ENCODE data around the gene CKAP4. TPM values are rescaled to one million over a fixed set of nuclear protein-coding genes. Genes with fewer than 3 reads are reported as not detected.

The CKAP4 gene
- total RNA-seq, 1 experiment from 2014 or later, result 54.4 TPM

Other genes with a start within 250 kb of the CKAP4 start
- gene NUAK1, start 109.1 kb downstream of the CKAP4 start, total RNA-seq (2014; rRNA removed; shearing (Covaris generic)), result 8.0 and 20.4 TPM in 2 replicates
- gene TCP11L2, start 54.7 kb upstream of the CKAP4 start, total RNA-seq (2014; rRNA removed; shearing (Covaris generic)), result 12.7 and 12.9 TPM in 2 replicates
- 7.4 and 8.1 TPM in 2 replicates for gene POLR3B, start 109.7 kb upstream of the CKAP4 start, total RNA-seq (2014; rRNA removed; shearing (Covaris generic))

Measured in G401 (cell line).